Thyroid gland (tissue), 4 donors: ENCODE results near the gene EPHB4. TPM values are rescaled to one million over a fixed set of nuclear protein-coding genes. Genes with fewer than 3 reads are reported as not detected.

Source experiments
- DNase-seq, 2 donors: peaks; one replicate each; pipeline ENCODE4 v3.0.0-alpha.2; 2019
- H3K27ac ChIP-seq, 3 donors: fragments of 200-600 bp; sonication (generic); 1 replicate in 2 of 3; 2 replicates in 1 of 3; pipeline ENCODE4 v1.5.1; 2016 to 2019; ENCODE audit warnings: mild to moderate bottlenecking in 1 of 3, moderate library complexity in 1 of 3
- H3K27me3 ChIP-seq: fragments of 200-600 bp; sonication (generic); one replicate; pipeline ENCODE4 v1.5.1; 2019
- H3K36me3 ChIP-seq, 2 donors: fragments of 200-600 bp; sonication (generic); one replicate each; pipeline ENCODE4 v1.5.1; 2016 to 2019
- H3K4me1 ChIP-seq, 2 donors: fragments of 200-600 bp; sonication (generic); one replicate each; pipeline ENCODE4 v1.5.1; 2017 to 2019
- H3K4me3 ChIP-seq, 3 donors: fragments of 200-600 bp; sonication (generic); replicated peaks in 1 of 3; 1 replicate in 2 of 3; 2 replicates in 1 of 3; pipeline ENCODE4 v1.5.1; 2016; ENCODE audit warnings: mild to moderate bottlenecking in 1 of 3
- H3K9me3 ChIP-seq: fragments of 200-600 bp; sonication (generic); one replicate; pipeline ENCODE4 v1.5.1; 2017
- POLR2A ChIP-seq, 2 donors: fragments of 450-650 bp; IDR thresholded peaks; one replicate each; pipeline ENCODE4 v1.6.1; 2017; ENCODE audit warnings: antibody characterized with exemption in 2 of 2, mild to moderate bottlenecking in 2 of 2, moderate library complexity in 1 of 2
- WGBS, 2 donors: methylation state at CpG; one replicate each; pipeline ENCODE4 v1.1.5; 2017; 5-methylcytosine and 5-hydroxymethylcytosine counted together
- intact Hi-C: fragments of 100-400 bp; cut with DNase I; formaldehyde crosslinking; loops from one replicate; pipeline ENCODE4 v1.15.1; 2023
- total RNA-seq, 4 donors: library from RNA; depleted of rRNA; stranded (reverse); fragments of >200 nt; gene quantifications; one replicate each; pipeline ENCODE4 v1.2.3, GENCODE V29; 2016
- TF ChIP-seq, protein P1 (sequence below), 6 experiments: fragments of 200-600 bp in 3 of 6; fragments of 450-650 bp in 3 of 6; sonication (generic) in 3 of 6; IDR thresholded peaks; one replicate each; pipeline ENCODE4 v1.5.1; 2016 to 2019; ENCODE audit warnings: antibody characterized with exemption in 6 of 6, mild to moderate bottlenecking in 2 of 6, inconsistent platforms in 1 of 6, moderate library complexity in 1 of 6

Gene EPHB4
- total RNA-seq, 4 donors from 2014 or later = 27.9 to 38.0 (median 35.1) TPM

DNA sequence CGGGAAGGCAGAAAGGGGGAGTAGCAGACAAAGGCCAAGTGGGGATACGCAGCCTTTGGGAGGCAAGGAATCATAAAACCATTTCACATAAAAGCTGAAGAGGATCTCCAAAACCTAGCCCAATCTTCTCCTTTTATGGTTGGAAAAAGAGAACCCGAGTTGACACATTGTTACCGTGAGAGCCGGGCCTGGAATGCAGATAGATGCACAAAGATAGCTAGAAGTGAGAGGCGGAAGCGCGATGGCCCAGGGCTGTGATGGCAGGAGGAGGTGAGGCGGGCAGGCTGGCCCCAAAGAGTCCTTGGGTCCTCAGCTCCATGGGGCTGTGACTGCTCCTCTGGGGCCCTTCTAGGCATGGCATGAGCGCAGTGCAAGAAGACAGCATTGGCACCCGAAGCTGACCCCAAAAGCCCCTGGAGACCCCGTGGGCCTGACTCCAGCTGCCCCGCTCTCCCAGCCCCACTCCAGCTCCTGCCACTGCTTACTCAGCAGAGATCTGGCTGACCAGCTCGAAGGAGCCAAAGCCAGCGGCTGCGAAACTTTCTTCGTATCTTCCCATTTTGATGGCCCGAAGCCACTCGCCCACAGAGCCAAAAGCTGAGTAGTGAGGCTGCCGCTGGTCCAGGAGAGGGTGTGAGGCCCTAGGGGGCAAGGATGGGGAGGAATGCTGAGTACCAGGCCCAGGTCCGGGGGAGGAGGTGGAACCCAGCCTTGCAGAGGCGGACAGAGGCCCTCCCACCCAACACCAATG is 22.5 kb downstream of the EPHB4 start:
- TF ChIP-seq, protein P1, sequence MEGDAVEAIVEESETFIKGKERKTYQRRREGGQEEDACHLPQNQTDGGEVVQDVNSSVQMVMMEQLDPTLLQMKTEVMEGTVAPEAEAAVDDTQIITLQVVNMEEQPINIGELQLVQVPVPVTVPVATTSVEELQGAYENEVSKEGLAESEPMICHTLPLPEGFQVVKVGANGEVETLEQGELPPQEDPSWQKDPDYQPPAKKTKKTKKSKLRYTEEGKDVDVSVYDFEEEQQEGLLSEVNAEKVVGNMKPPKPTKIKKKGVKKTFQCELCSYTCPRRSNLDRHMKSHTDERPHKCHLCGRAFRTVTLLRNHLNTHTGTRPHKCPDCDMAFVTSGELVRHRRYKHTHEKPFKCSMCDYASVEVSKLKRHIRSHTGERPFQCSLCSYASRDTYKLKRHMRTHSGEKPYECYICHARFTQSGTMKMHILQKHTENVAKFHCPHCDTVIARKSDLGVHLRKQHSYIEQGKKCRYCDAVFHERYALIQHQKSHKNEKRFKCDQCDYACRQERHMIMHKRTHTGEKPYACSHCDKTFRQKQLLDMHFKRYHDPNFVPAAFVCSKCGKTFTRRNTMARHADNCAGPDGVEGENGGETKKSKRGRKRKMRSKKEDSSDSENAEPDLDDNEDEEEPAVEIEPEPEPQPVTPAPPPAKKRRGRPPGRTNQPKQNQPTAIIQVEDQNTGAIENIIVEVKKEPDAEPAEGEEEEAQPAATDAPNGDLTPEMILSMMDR (IDR thresholded peaks at IDR 0.05) = no peak
- no peak for TF ChIP-seq POLR2A (IDR thresholded peaks at IDR 0.05)
- Histone ChIP-seq H3K27me3 (no peaks in the 10 kb centered on the region), H3K27ac (no peak overlapping the region), H3K4me3 (no peak overlapping the region), H3K36me3 (peaks cover 30 to 32% of the 10 kb centered on the region in 2 donors), H3K4me1 (peaks cover 7 to 9% of the 10 kb centered on the region in 2 donors), H3K9me3 (no peaks in the 10 kb centered on the region)
- intact Hi-C loops = no loop called here
- WGBS, 2 donors = 94 to 97% methylated on average over 21 to 22 of the region's 22 CpGs
- no peak for DNase-seq

DNA sequence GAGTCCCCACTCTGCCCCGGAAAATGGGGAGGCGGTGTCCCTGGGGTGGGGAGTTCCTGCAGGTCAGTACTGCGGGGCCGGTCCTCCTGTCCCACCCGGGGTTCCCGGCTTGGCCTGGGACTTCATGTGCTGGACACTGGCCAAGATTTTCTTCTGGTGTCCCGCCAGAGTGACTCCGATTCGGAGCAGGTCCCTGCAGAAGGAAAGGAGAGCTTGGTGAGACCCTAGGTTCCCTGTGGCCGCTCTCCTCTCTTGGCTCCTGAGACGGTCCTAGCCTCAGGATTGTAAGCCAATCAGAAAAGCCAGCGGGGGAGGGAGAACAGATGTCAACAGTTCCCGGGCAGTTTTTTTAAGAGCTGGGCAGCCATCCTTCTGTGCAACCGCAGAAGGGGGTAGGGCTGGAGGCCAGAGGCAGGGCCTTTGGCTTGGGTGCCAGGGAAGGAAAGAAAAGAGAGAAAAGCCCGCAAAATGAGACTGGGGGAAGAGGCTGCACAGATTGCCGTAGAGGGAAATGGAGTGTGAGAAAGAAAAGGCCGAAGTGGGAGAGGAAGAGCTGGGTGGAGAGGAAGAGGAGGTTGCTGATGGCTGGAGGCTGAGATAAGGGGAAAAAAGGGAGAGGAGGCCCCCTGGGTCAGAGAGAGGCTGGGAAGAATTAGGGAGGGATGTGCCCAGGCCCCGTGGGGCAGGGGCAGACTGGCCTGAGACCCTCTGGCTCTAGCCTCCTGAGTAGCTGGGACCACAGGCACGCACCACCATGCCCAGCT is 23.7 kb downstream of the EPHB4 start:
- no peak for TF ChIP-seq POLR2A (IDR thresholded peaks at IDR 0.05)
- TF ChIP-seq, protein P1 (IDR thresholded peaks at IDR 0.05) = no peak
- DNase-seq = peak; percentile 80 to 88
- Histone ChIP-seq H3K4me3 (no peak overlapping the region), H3K27ac (no peak overlapping the region), H3K4me1 (peaks cover 7 to 12% of the 10 kb centered on the region in 2 donors), H3K9me3 (no peaks in the 10 kb centered on the region), H3K36me3 (peaks cover 23 to 24% of the 10 kb centered on the region in 2 donors), H3K27me3 (no peaks in the 10 kb centered on the region)
- WGBS, 2 donors = 21 to 25% methylated on average over 15 to 19 of the region's 19 CpGs
- intact Hi-C loops = no loop called here

DNA sequence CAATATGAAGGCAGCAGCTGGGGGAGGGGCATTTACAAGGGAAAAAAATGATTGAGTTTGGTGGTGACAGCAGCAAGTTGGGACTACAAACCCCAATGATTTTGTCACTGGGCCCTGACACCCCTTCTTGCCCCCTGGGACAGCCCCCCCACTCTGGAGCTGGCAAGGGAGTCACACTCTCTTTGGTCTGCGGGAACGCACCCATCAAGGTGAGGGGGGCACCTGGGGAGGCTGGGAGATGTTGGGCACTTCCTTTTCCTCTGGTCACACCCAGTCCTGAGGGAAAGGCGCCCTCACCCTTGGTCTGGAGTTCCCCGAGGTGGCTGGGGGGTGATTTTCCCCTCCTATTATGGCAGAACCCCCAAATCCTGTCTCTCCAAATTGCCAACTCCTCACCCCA is 24.4 kb downstream of the EPHB4 start:
- Histone ChIP-seq H3K36me3 (peaks cover 21 to 23% of the 10 kb centered on the region in 2 donors), H3K9me3 (no peaks in the 10 kb centered on the region), H3K4me3 (no peak overlapping the region), H3K4me1 (peaks cover 7 to 12% of the 10 kb centered on the region in 2 donors), H3K27ac (no peak overlapping the region), H3K27me3 (no peaks in the 10 kb centered on the region)
- TF ChIP-seq POLR2A (IDR thresholded peaks at IDR 0.05) = no peak
- TF ChIP-seq, protein P1 (IDR thresholded peaks at IDR 0.05) = no peak
- WGBS, 2 donors = 71 to 83% methylated on average over 4 of the region's 4 CpGs
- intact Hi-C loops = no loop called here
- no peak for DNase-seq

DNA sequence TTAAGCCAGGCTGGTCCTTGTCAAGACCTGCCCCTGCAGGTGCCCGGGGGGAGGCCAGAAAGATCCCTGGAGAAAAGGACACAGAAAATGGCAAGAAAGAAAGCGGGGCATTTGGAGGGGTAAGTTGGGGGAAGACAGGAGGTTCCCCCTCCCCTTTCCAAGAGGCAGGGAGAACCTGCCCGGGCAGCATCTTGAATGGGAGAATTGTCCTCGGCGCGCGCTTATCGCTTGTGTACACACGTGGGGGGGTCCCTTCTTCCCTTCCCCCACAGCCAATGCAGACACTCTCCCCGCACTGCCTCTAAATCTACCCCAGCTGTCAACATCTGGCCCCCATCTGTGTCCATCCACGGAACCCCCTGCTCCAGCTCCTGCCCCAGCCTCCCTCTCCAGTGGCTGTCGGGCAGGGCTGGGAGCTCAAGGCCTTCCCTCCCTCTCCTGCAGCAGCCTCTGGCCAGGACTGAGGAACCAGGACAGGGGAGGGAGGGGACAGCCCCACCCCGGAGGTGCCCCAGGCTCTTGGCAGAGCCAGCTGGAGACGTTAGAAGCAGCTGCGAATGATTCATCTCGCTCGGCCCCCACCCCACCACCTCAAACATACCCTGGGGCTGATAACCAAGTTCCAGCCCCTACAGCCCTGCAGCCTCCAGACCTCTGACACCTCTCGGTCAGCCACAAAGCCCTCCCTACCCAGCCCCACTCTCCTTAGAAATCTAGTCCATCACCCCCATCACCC is 25.3 kb downstream of the EPHB4 start:
- no peak for TF ChIP-seq POLR2A (IDR thresholded peaks at IDR 0.05)
- TF ChIP-seq, protein P1 (IDR thresholded peaks at IDR 0.05) = no peak
- H3K27me3 ChIP-seq = no peaks in the 10 kb centered on the region
- peaks cover 19 to 21% of the 10 kb centered on the region in 2 donors for H3K36me3 ChIP-seq
- no peak overlapping the region for H3K4me3 ChIP-seq
- no peak overlapping the region for H3K27ac ChIP-seq
- WGBS, 2 donors = 69 to 70% methylated on average over 17 to 18 of the region's 18 CpGs
- no peak for DNase-seq
- H3K4me1 ChIP-seq = peaks cover 7 to 12% of the 10 kb centered on the region in 2 donors
- H3K9me3 ChIP-seq = no peaks in the 10 kb centered on the region
- intact Hi-C loops = no loop called here
